ENCODE data around the gene NMT1.

The NMT1 gene

GRCh38 chr17:45108595-45109521, 47.7 kb downstream of the NMT1 start:
- no peaks in the 10 kb centered on the region for H4K20me1 ChIP-seq (ENCODE audit: insufficient read depth, low read length)
- no peak for TF ChIP-seq EZH2 (optimal IDR thresholded peaks at IDR 0.05; ENCODE audit: low read depth, low read length)
- TF ChIP-seq CTCF (IDR thresholded peaks at IDR 0.05; ENCODE audit: low read length) = no peak
- TF ChIP-seq EZH2phosphoT487 (IDR thresholded peaks at IDR 0.05; ENCODE audit: low read length) = no peak
- no peaks in the 10 kb centered on the region for H3K27me3 ChIP-seq (replicated peaks; ENCODE audit: insufficient read depth, low read length)
- H3K9ac ChIP-seq (ENCODE audit: low read length) = no peak overlapping the region
- no peak for DNase-seq
- H3K4me1 ChIP-seq (ENCODE audit: low read length) = no peaks in the 10 kb centered on the region
- H3K4me2 ChIP-seq (ENCODE audit: low read depth, low read length) = no peak overlapping the region
- H3K27ac ChIP-seq (ENCODE audit: low read length) = no peak overlapping the region
- no peak overlapping the region for H3K4me3 ChIP-seq (ENCODE audit: low read length)
- H2AFZ ChIP-seq (ENCODE audit: low read length) = no peak overlapping the region
- H3K79me2 ChIP-seq (ENCODE audit: low read length) = no peaks in the 10 kb centered on the region
- H3K36me3 ChIP-seq (replicated peaks; ENCODE audit: insufficient read depth, low read length) = peaks cover 3% of the 10 kb centered on the region; the same call in 1 of the 2 replicates
- H3F3A ChIP-seq (ENCODE audit: insufficient read depth, low read length) = no peaks in the 10 kb centered on the region
- no peaks in the 10 kb centered on the region for H3K9me3 ChIP-seq (replicated peaks; ENCODE audit: insufficient read depth, low read length)
- no peaks in the 10 kb centered on the region for H3K9me2 ChIP-seq (replicated peaks; ENCODE audit: insufficient read depth, low read length)

GRCh38 chr17:45110676-45111611, 49.8 kb downstream of the NMT1 start:
- Histone ChIP-seq H3F3A (ENCODE audit: insufficient read depth, low read length) (no peaks in the 10 kb centered on the region), H3K9me3 (replicated peaks; ENCODE audit: insufficient read depth, low read length) (no peaks in the 10 kb centered on the region), H4K20me1 (ENCODE audit: insufficient read depth, low read length) (no peaks in the 10 kb centered on the region), H2AFZ (ENCODE audit: low read length) (no peak overlapping the region), H3K4me2 (ENCODE audit: low read depth, low read length) (no peak overlapping the region), H3K79me2 (ENCODE audit: low read length) (no peaks in the 10 kb centered on the region), H3K27ac (ENCODE audit: low read length) (no peak overlapping the region), H3K4me3 (ENCODE audit: low read length) (no peak overlapping the region), H3K9me2 (replicated peaks; ENCODE audit: insufficient read depth, low read length) (no peaks in the 10 kb centered on the region), H3K27me3 (replicated peaks; ENCODE audit: insufficient read depth, low read length) (no peaks in the 10 kb centered on the region), H3K36me3 (replicated peaks; ENCODE audit: insufficient read depth, low read length) (peaks cover 3% of the 10 kb centered on the region; the same call in 1 of the 2 replicates), H3K4me1 (ENCODE audit: low read length) (no peaks in the 10 kb centered on the region), H3K9ac (ENCODE audit: low read length) (no peak overlapping the region)
- DNase-seq = no peak
- TF ChIP-seq CTCF (IDR thresholded peaks at IDR 0.05; ENCODE audit: low read length) (no peak), EZH2phosphoT487 (IDR thresholded peaks at IDR 0.05; ENCODE audit: low read length) (no peak), EZH2 (optimal IDR thresholded peaks at IDR 0.05; ENCODE audit: low read depth, low read length) (no peak)

GRCh38 chr17:45111850-45112249, 50.7 kb downstream of the NMT1 start:
- no peak for DNase-seq
- H3K9ac ChIP-seq (ENCODE audit: low read length) = no peak overlapping the region
- no peak overlapping the region for H2AFZ ChIP-seq (ENCODE audit: low read length)
- no peaks in the 10 kb centered on the region for H3K36me3 ChIP-seq (replicated peaks; ENCODE audit: insufficient read depth, low read length)
- no peaks in the 10 kb centered on the region for H3F3A ChIP-seq (ENCODE audit: insufficient read depth, low read length)
- no peaks in the 10 kb centered on the region for H3K9me3 ChIP-seq (replicated peaks; ENCODE audit: insufficient read depth, low read length)
- H3K27ac ChIP-seq (ENCODE audit: low read length) = no peak overlapping the region
- no peaks in the 10 kb centered on the region for H3K79me2 ChIP-seq (ENCODE audit: low read length)
- no peak overlapping the region for H3K4me2 ChIP-seq (ENCODE audit: low read depth, low read length)
- no peak for TF ChIP-seq EZH2 (optimal IDR thresholded peaks at IDR 0.05; ENCODE audit: low read depth, low read length)
- TF ChIP-seq EZH2phosphoT487 (IDR thresholded peaks at IDR 0.05; ENCODE audit: low read length) = no peak
- no peak for TF ChIP-seq CTCF (IDR thresholded peaks at IDR 0.05; ENCODE audit: low read length)
- H3K27me3 ChIP-seq (replicated peaks; ENCODE audit: insufficient read depth, low read length) = no peaks in the 10 kb centered on the region; the same call in 1 of the 2 replicates
- no peaks in the 10 kb centered on the region for H4K20me1 ChIP-seq (ENCODE audit: insufficient read depth, low read length)
- no peaks in the 10 kb centered on the region for H3K4me1 ChIP-seq (ENCODE audit: low read length)
- no peak overlapping the region for H3K4me3 ChIP-seq (ENCODE audit: low read length)
- no peaks in the 10 kb centered on the region for H3K9me2 ChIP-seq (replicated peaks; ENCODE audit: insufficient read depth, low read length)

Measured in MM.1S (cell line).